ENCODE data around the gene DIPK1B.
"Not testable (repeated sequence)": the region's sequence is repeated elsewhere in the genome, so short reads cannot be mapped to it uniquely, and the experiment has no call there.

DIPK1B gene

DNA sequence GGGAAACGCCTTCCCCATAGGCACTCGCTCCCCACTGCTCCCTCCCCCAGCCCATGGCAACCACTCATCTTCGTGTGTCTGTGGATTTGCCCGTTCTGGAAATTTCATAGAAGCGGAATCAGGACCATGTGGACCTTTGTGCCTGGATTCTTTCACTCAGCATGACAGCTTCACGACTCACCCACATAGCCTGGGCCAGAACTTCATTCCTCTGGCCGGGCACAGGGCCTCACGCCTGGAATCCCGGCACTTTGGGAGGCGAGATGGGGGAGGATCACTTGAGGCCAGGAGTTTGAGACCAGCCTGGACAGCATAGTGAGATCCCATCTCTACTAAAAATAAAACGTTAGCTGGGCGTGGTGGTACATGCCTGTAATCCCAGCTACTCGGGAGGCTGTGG is 12.1 kb upstream of the DIPK1B start:
- no peak for DNase-seq

DNA sequence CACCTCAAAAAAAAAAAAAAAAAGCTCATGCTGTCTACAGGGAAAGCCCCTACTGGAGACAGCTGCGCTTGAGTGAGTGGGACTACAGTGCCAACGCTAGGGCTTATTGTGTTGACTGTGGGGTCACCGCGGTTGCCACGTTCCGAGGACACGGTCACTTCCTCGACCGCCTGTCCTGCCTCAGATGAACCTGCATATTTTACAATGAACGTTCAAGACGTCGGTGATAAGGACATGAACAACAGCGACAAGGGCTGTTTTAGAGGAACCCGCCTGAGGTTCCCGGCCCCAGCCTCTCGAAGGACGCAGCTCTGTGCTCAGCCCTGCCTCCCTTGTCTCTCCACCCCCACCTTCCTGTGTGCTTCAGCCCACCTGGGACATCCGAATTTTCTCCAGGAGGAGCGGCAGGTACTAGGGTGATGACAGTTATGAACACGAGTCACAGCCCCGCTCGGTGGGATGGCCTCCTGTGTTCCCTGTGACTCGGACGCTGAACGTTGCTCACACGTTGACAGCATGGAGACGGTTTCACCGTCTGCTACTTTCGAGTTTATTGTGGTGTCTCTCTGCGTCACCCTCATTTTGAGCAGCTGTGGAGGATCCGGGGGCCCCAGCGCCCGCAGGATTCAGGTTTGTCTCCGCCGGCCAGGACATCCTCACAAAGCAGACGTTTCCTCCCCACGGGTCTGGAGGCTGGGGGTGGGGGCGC is 11.3 kb upstream of the DIPK1B start:
- DNase-seq = peak; percentile 75

DNA sequence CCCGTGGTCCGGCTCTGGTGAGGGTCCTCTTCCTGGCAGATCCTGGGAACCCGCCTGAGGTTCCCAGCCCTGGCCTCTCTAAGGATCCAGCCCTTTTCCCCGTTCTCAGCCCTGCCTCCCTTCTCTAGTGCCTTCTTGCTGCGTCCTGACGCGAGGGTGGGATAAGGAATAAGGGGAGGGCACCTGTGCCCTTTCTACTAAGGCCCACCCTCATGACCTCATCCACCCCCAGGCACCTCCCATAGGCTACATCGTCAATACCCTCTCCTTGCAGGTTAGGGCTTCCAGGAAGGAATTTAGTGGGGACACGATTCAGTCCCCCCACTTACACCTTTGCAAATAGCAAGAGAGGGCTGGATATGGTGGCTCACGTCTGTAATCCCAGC is 10.7 kb upstream of the DIPK1B start:
- no peak for DNase-seq

DNA sequence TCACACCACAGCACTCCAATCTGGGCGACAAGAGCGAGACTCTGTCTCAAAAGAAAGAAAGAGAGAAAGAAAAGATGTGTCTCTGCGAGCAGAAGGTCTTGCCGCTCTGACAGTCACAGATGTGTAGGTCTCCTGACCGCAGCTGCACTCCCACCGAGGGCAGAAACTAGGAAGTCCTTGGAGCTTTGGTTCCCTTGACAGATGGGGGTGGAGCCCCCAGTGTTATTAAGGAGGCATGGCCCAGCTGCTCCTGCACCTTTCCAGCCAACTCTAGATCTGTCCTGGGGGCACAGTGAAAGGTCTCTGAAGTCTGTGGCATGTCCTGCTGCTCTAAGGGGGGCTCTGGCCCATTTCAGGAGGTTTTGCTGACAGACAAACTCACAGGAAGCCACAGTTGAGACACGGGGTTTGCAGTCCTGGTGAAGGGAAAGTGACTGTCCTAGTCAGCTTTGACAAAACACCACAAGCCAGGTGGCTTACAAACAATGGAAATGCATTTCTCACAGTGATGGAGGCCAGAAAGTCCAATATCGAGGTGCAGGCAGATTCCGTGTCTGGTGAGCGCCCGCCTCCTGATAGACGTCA is 9.0 kb upstream of the DIPK1B start:
- DNase-seq = no peak

DNA sequence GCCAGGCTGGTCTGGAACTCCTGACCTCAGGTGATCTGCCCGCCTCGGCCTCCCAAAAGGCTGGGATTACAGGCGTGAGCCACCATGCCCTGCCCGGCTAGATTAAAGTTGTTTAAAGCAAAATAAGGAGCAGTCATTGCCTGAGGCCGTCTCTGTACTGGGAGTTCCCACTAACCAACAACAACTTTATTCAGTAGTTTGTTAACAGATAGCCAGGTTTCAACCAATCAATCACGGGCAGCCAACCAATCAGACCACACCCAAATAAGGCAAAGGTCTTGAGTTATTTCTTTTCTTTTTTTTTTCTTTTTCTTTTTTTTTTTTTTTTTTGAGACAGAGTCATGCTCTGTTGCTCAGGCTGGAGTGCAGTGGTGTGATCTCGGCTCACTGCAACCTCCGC is 7.6 kb upstream of the DIPK1B start:
- not testable (repeated sequence) for DNase-seq

DNA sequence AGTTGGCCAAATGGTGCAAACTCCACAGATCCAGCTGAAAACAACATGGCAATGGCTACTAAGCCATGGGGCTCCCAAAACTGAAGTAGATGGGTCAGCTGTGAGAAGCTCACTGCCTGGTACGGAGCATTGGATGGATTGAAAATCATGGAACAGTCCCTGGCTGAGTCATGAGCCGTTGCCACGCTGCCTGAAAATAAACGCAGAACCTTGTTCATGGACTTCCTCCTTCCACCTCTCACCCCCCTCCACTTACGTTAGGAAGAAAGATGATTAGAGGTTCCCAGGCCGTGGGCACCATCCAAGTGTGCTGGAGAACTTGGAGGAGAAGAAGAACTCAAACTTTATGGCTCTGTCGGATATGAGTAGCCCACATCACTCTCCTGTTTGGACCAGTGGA is 6.8 kb upstream of the DIPK1B start:
- no peak for DNase-seq

DNA sequence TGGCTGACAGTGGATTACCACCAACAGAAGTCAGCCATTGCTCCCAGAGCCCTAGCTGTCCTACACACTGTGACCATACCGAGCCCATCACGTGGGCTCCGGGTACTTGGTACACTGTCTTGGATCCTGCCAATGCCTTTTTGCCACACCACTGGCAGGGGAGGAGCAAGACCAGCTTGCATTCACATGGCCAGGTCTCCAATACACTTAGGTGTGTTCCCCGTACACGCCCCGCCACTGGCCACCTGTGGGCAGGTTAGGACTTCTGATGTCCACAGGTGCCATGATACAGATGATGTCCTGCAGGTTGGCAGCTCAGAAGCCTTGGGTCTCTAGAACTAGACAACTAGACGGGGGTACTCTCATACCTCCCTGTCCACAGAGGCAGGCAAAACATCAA is 5.4 kb upstream of the DIPK1B start:
- no peak for DNase-seq

DNA sequence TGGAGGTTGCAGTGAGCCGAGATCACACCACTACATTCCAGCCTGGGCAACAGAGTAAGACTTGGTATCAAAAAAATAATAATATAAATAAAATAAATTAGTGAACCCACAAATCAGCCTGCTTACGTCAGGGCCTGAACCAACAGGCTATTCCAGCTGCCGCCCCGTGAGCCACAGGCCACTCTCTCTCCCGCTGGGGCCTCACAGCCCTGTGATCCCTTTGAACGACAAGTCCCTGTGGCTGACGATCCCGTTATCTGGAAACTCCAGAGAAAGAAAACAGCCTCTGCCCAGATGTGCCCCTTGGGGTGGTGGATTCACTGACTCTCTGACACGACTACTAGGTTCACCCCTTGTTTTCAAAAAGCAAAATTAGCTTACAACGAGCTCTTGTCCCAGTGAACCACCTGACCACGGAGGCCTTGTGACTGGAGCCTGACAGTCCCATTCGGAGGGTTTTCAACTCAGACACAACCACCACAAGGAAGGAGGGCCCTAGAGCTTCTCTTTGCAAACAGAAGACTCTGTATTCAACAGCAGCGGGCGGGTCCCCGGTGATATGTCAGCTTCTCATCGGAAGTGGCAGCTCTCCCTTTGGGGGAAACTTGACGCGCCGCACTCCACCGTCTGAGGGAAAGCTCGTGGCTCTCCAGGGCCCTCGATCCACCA is 4.4 kb upstream of the DIPK1B start:
- DNase-seq = no peak

DNA sequence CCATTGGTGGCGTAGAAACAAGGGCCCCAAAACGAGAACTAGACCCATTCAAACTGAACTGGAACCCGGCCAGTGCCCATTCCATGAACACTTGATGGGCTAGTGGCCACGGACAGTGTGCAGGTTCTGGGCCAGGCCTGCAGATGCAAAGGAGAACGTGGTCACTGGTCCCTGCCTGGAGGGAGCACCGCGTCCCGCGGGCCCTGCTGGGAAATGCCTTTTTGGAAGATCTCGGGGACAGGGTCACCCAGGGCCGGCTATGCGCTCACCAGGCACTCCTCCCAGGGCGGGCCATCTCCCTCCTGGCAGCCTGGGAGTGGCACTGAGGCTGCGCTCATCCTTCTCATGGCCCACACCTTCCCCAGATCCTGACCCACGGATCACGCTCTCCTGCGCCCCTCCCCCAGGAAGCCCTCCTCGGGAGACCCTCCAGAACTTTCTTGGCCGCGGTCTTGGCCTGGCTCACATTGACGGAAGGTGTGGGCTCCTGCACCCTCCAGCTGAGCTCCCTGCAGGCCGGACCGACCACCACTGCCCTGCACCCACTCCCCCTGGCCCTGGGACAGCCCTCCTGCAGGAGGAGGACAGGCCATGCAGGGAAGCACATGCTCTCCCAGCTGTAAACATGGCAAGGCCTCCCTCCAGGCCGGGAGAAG is 2.8 kb upstream of the DIPK1B start:
- DNase-seq = no peak

DNA sequence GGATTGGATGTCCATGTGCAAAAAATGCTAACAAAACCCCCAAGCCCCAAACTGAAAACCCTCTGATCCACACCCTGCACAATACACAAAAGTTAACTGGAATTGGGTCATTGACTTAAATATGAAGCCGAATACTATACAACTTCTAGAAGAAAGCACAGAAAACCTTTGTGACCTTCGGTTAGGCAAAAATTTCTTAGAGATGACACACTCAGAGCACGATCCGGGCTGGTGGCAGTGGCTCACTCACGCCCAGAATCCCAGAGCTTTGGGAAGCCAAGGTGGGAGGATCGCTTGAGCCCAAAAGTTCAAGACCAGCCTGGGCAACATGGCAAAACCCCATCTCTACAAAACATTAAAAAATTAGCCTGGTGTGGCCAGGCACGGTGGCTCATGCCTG is 1.8 kb upstream of the DIPK1B start:
- DNase-seq = no peak

DNA sequence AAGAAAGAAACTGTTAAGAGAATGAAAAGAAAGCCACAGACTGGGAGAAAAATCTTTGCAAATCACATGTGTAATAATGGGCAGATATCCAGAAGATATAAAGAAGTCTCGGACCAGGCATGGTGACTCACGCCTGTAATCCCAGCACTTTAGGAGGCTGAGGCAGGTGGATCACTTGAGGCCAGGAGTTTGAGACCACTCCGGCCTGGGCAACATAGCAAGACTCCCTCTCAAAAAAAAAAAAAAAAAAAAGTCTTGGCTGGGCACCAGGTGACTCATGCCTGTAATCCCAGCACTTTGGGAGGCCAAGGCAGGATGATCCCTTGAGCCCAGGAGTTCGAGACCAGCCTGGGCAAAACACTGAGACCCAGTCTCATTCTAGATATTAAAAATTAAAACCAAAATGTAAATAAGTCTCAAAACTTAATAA is 1.1 kb upstream of the DIPK1B start:
- not testable (repeated sequence) for DNase-seq

DNA sequence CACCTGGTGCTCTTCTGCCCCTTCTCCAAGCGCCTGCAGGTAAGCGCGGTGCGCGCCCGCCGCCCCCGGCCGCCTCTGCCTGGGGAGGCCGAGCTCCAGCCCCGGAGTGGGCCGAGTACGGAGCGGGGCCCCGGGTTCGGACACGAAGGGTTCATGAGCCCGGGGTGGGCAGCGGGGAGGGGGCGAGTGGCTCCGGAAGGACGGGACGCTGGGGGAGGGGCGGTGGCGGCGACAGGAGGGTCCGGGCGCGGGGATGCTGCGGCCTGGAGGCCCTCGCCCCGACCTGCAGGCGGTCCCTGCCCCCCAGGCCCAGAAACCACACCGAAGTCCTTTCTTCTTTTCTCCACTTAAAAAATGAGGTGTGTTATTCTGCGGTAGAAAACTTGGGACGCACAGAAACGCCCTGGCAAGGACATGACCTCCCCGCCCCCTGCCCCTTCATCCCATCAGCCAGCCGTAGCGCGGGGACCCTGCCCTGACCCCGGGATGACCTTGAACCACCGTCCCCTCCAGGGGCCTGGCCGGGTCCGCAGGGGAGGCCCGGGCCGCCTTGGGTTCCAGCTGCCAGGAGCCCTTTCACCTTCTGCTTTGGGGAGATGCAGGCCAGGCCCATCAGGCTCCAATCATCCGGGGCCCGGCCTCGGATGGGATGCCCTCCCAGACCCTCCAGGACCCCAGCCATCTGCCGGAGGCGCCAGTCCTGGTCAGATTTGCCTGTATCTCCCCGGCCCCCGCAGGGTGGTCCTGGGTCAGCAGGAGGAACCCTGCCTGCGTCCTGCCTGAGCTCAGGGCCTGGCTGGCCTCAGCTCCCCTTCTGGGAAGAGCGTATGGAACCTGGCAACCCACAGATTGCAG is 545 bp downstream of the DIPK1B start:
- no peak for DNase-seq

DNA sequence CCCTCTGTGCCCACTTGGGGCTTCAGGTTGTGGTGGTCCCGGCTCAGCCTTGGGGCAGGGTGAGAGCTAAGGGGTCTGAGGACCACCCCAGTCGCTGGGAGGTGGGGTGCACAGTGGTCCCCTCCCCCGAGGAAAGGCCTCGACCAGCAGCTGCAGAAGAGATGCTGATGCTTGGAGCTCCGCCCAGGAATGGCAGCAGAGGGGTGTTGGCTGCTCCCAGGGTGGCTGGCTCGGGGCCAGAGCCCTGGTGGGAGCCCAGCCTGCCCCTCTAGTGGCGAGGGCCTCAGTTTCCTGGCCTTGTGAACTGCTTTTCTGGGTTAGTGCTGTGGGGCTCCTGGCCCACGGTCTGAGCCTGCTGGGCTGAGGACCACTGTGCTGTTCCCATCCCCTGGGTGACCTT is 1.2 kb downstream of the DIPK1B start:
- no peak for DNase-seq

DNA sequence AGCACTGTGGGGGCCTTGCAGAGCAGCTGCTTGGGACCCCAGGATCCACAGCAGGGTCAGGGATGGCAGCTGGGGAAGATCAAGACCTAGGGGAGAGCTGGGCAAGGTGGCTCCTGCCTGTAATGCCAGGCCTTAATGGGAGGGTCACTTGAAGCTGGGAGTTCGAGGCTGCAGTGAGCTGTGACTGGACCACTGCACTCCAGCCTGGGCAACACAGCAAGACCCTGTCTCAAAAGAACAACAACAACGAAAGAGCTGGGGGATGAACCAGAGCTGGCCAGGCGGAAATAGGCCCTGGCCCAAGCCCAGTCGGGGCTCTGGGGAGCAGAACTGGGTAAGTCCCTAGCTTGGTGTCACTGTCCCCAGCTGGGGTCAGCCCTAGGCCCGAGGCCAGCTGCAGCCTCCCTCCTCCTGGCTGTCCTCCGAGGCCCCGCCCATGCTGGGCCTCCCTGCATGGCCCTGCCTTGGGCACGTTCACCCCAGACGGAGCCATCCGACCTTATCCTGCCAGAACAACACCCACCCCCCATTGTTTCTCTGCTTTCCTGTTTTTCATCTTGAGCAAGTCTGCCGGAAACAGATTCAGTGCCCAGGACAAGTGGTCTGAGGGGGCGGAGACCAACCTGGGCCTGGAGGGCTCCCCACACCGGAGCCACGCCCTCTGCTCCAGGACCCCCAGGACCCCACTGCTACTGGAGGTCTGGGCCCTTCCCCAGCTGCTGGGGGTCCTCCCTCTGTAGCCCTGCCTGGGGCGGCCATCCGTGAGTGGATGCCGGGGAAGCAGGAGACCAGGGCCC is 1.9 kb downstream of the DIPK1B start:
- DNase-seq = no peak

DNA sequence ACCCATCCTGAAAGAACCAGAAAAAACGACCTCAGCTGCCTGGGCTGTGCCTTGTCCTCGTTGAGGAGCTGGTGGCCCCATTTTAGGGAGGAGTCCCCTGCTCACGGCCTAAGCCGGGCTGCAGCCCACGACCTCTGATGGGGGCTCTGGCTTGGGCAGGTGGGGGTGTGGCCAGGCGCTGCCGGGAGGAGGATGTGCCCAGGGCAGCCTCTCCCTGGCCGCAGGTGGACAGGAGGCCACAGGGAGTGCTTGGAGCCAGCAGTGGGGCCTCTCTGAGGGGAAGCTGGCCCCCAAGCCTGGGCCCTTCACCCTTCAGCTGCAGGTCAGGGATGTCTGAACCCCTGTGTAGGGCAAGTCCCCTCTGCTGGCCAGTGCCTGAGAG is 2.5 kb downstream of the DIPK1B start:
- DNase-seq = no peak

DNA sequence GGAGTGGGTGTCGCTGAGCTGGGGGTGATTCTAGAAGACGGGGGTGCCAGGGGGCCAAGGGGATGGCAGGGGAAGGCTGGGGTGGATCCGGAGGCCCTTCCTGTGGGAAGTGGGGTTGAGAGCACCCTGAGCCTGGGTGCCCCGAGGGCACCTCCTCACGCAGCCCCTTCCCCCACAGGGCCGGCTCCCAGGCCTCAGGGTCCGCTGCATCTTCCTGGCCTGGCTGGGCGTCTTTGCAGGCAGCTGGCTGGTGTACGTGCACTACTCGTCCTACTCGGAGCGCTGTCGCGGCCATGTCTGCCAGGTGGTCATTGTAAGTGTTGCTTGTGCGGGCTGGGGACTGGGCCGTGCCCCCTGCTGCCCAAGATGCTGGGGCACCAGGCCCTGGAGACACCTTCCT is 5.0 kb downstream of the DIPK1B start:
- no peak for DNase-seq

DNA sequence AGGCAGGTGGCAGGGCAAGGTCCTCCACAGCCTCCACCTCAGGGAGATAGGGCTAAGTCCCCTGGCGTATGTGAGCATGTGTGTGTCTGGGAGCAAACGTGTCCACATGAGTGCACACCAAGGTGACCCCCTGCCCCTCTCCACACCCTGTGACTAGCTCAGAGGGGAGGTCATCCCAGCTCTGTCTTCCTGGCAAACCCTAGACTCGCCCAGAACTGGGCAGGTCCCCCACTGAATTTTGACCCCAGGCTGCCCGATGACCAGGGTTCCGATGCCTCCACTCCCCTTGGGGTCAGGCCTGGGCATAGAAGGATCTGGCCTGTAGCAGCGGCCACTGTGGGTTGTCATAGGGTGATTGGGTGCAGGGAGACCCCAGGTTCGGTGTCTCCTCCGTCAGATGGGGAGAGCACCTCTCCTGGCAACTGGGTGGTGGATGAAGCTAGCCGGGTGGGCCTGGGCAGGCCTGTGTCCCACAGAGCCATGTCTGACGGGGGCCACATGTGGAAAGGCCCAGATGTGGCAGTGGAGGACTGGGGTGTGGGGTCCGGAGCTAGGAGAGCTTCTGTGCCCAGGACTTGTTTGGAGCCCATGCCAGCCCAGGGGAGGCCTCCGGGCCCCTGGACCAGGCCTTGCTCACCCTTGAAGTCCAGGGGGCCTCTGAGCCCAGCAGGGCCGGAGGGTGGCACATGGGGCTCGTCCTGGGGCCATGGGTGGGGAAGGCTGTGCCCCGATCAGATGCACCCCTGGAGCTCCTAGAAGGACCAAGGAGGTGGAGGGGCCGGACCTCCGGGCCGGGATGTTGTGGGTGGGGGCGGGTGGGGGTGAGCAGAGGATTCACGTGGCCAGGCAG is 6.2 kb downstream of the DIPK1B start:
- DNase-seq = no peak

DNA sequence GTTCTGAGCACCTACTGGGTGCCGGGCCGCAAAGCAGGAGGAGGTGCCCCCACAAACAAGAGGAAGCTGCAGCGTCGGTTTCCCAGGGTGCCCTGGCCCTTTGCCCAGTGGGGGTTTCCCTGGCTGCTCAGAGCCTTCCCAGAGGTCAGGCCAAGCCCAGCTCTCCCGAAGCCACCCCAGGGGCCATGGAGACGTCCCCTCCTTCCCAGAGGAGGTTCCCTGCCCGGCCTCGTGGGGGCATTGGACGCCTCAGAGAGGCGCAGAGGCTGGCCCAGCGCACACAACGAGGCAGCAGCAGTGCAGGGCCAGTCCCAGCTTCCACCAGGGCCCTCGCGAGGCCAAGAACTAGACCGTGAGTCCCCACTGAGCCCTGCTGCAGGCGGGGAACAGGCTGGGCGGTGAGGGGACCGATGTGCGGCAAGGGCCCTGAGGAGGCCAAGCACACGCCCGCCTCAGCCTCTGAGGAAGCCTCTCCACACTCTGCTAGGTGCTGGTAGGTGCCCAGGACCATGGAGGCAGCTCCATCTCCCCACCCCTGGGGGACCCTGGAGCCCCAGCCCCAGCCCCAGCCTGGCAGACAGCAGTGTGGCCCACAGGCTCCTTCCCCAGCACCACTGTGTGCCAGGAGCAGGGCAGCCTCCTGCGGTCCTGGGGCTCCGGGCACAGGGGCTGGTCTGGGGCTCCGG is 7.0 kb downstream of the DIPK1B start:
- DNase-seq = no peak

DNA sequence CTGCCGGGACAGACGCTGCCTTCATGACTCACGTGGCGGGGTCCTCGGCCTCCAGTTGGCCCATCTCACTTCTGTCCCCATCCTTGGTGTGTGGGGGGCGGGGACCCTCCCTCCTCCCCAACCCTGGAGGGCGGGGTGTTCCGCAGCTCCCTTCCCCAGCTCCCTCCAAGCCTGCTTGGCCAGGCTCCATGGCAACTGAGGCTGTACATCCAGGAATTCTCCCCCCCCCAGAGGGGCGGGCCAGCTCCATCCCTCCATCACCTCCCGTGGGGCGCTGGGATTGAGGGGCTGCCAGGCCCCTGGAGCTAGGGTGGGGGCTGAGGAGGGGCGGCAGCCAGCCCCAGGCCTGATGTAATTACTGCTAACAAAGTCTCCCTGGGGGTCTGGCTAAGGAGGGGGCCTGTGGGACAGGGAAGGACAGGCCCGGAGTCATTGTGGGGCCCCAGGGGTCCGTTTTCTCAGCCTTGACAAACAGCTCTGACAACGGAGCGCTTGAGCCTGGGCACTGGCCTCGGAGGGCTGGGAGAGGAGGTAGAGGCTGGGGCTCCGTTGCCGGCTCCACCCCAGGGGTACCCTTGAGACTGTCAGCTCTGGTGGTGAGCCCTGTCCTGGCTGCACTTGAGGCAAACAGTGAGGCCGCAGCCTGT is 8.0 kb downstream of the DIPK1B start:
- DNase-seq = no peak

DNA sequence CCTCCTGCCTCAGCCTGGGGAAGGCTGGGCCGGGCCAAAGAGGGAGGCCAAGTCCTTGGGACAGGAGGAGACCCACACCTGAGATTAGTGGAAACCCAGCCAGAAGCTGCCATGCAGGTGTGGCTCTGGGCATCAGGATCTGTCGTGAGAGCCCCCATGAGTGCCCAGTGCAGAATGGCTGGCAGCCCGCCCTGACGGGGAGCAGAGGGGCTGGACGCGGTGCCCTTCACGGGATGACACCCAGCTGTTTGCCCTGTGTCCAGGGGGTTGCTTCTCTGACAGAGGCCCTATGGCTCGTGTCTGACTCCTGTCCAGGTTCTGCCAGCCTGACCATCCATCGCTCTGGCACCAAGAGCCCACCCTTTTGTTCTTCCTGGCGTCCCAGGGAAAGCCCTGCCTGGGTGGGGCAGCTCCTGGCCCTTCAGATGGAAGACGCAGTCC is 8.5 kb downstream of the DIPK1B start:
- no peak for DNase-seq

All from activated naive CD4-positive, alpha-beta T cell treated with Interleukin-2 at 50 U/mL for 16 hours (primary cell).